Gastrocnemius medialis (tissue), 4 donors: Measurements from ENCODE around the gene DIP2A. TPM values are rescaled to one million over a fixed set of nuclear protein-coding genes. Genes with fewer than 3 reads are reported as not detected.

Experiments used
- ATAC-seq, 2 donors: fragments of 150-250 bp; one replicate each; pipeline ENCODE4 v1.9.1; 2016
- DNase-seq, 2 donors: peaks; one replicate each; pipeline ENCODE4 v3.0.0-alpha.2; 2019
- H3K27ac ChIP-seq, 4 donors: fragments of 200-600 bp; sonication (generic); 1 replicate in 1 of 4; 2 replicates in 3 of 4; pipeline ENCODE4 v1.5.1; 2016 to 2018; ENCODE audit warnings: mild to moderate bottlenecking in 2 of 4, moderate library complexity in 1 of 4
- H3K27me3 ChIP-seq, 3 donors: fragments of 200-600 bp; sonication (generic) in 2 of 3; 1 replicate in 1 of 3; 2 replicates in 2 of 3; pipeline versions ENCODE4 v1.5.1 to v1.6.0; 2016 to 2019; ENCODE audit warnings: mild to moderate bottlenecking in 1 of 3, moderate library complexity in 1 of 3
- H3K36me3 ChIP-seq, 2 donors: fragments of 200-600 bp; sonication (generic) in 1 of 2; one replicate each; pipeline ENCODE4 v1.5.1; 2017 to 2018
- H3K4me1 ChIP-seq, 2 donors: fragments of 200-600 bp; sonication (generic) in 1 of 2; one replicate each; pipeline ENCODE4 v1.5.1; 2016 to 2017; ENCODE audit warnings: mild to moderate bottlenecking in 2 of 2
- H3K4me3 ChIP-seq, 4 donors: fragments of 200-600 bp; sonication (generic) in 3 of 4; 1 replicate in 1 of 4; 2 replicates in 3 of 4; pipeline ENCODE4 v1.5.1; 2016 to 2019; ENCODE audit warnings: mild to moderate bottlenecking in 2 of 4
- H3K9me3 ChIP-seq, 3 donors: fragments of 200-600 bp; sonication (generic) in 2 of 3; 1 replicate in 1 of 3; 2 replicates in 2 of 3; pipeline ENCODE4 v1.5.1; 2016 to 2019
- POLR2A ChIP-seq, 2 donors: fragments of 450-650 bp; IDR thresholded peaks; one replicate each; pipeline ENCODE4 v1.6.1; 2017; ENCODE audit warnings: antibody characterized with exemption in 2 of 2, mild to moderate bottlenecking in 2 of 2, moderate library complexity in 2 of 2
- in situ Hi-C, 4 donors: fragments of 200-750 bp; cut with MboI; loops; one replicate each; pipeline versions ENCODE4 v1.15.0 to v1.8.0; 2017; ENCODE audit warnings: low sequenced_read_pairs in 4 of 4
- intact Hi-C: fragments of 100-400 bp; cut with DNase I; formaldehyde crosslinking; loops from one replicate; pipeline ENCODE4 v1.15.1; 2023; ENCODE audit warnings: low total_unique reads
- total RNA-seq, 4 donors: library from RNA; depleted of rRNA; stranded (reverse); fragments of >200 nt; gene quantifications; one replicate each; pipeline versions ENCODE4 v1.1.0 to v1.2.3, GENCODE V29; 2016
- TF ChIP-seq, protein P1 (sequence below), 5 experiments: fragments of 450-650 bp in 3 of 5; fragments of 200-600 bp in 2 of 5; sonication (generic) in 2 of 5; IDR thresholded peaks in 4 of 5; conservative IDR thresholded peaks in 1 of 5; 1 replicate in 4 of 5; 2 replicates in 1 of 5; pipeline ENCODE4 v1.5.1; 2016 to 2019; ENCODE audit warnings: antibody characterized with exemption in 5 of 5, mild to moderate bottlenecking in 3 of 5, moderate library complexity in 3 of 5

DIP2A gene
- total RNA-seq, 4 donors from 2014 or later: 6.3 to 15.5 (median 11.8) TPM

- intact Hi-C loops (no loop called here), in situ Hi-C loops (no loop called here)
- DNase-seq (no peak), ATAC-seq (no peak)
- Histone ChIP-seq H3K4me1 (peaks cover 0 to 6% of the 10 kb centered on the region in 2 donors), H3K27ac (no peak overlapping the region), H3K27me3 (peaks cover 0 to 2% (median 0%) of the 10 kb centered on the region in 3 donors), H3K9me3 (no peaks in the 10 kb centered on the region), H3K36me3 (no peaks in the 10 kb centered on the region), H3K4me3 (no peak overlapping the region)
- no peak for TF ChIP-seq POLR2A (IDR thresholded peaks at IDR 0.05)
- TF ChIP-seq, protein P1, sequence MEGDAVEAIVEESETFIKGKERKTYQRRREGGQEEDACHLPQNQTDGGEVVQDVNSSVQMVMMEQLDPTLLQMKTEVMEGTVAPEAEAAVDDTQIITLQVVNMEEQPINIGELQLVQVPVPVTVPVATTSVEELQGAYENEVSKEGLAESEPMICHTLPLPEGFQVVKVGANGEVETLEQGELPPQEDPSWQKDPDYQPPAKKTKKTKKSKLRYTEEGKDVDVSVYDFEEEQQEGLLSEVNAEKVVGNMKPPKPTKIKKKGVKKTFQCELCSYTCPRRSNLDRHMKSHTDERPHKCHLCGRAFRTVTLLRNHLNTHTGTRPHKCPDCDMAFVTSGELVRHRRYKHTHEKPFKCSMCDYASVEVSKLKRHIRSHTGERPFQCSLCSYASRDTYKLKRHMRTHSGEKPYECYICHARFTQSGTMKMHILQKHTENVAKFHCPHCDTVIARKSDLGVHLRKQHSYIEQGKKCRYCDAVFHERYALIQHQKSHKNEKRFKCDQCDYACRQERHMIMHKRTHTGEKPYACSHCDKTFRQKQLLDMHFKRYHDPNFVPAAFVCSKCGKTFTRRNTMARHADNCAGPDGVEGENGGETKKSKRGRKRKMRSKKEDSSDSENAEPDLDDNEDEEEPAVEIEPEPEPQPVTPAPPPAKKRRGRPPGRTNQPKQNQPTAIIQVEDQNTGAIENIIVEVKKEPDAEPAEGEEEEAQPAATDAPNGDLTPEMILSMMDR (IDR thresholded peaks at IDR 0.05 in 4 of 5, conservative IDR thresholded peaks at IDR 0.05 in 1 of 5): no peak
Measured at GRCh38 chr21:46603228-46603627, 144.5 kb downstream of the DIP2A start.

DNA sequence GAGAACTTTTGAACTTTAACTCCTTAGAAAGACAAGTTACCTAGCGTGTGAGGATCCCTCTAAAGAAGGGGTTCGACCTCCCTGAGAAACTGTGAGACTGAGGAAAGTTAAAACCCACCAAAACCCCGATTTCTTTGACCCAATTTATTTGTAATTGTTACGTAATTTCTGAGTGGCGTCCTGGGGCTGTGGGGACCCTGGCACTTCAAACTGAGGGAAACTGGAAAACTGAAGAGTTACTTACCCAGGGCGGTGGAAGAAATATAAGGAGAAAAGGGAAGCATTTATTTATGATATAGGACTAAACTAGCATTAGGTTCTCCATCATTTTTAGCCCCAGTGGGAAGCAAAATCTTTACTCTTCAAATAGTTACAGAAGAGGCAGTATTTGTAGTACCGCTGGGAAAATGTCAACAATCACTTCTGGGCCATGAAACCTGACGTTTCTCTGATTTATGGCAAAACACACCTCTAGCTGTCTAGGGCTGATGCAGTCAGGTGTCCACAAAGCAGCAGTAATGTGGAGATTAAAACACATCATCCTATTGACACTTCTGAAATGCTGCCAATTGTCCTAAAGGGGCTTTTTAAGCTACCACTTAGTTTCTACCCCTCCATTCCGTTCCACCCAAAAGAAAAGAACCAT is 145.8 kb downstream of the DIP2A start:
- H3K27me3 ChIP-seq: peaks cover 0 to under 1% (median 0%) of the 10 kb centered on the region in 3 donors
- H3K36me3 ChIP-seq: no peaks in the 10 kb centered on the region
- ATAC-seq: no peak
- no peak overlapping the region for H3K27ac ChIP-seq
- in situ Hi-C loops (no loop called here), intact Hi-C loops (no loop called here)
- no peaks in the 10 kb centered on the region for H3K4me1 ChIP-seq
- no peaks in the 10 kb centered on the region for H3K9me3 ChIP-seq
- DNase-seq: no peak
- no peak overlapping the region for H3K4me3 ChIP-seq
- no peak for TF ChIP-seq POLR2A (IDR thresholded peaks at IDR 0.05)
- TF ChIP-seq, protein P1 (IDR thresholded peaks at IDR 0.05 in 4 of 5, conservative IDR thresholded peaks at IDR 0.05 in 1 of 5): no peak

DNA sequence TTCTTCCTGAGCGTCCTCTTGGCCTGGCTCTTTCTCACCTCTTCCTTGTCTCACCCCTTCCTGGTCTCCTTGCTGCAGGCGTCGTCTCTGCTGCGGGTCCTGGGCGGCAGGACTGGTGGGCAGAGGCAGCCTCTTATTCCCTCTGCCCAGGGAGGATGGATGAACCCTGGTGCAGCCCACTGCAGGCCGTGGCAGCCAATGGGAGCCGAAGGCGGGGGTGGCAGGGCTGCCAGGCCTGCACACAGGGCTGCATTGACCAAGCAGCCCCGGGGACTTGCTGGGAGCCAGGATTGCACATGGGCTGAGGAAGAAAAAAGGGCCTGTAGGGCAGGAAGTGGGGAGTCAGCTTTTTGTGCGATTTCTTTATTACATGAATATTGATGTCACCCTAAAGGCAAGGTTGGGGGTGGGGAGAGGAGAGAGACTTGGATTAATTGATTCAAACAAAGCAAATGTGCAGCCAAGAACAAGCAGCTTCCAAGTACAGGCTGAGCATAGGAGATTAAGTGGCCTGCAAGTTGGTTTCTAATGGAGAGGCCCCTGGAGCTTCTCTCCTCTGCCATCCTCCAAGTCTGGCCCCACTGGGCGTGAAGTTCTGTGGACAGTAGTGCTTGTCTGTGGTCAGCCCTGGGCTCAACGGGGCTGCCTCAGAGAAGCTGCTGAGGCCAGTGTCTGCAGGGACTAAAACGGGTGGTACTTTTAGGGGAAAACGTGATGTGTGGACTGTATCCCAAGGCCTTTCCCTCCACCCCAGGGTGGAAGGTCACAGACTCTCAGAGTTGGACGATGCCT is 146.5 kb downstream of the DIP2A start, which contains the start of gene S100B:
TSS of gene S100B (minus strand) at position 108 of the 792 bp plus-strand sequence. CDS start 2,667 bp downstream, outside the sequence.
- in situ Hi-C loops: no loop called here
- H3K27me3 ChIP-seq: peaks cover 0 to 7% (median 0%) of the 10 kb centered on the region in 3 donors
- TF ChIP-seq, protein P1 (IDR thresholded peaks at IDR 0.05 in 4 of 5, conservative IDR thresholded peaks at IDR 0.05 in 1 of 5): no peak
- no peak for TF ChIP-seq POLR2A (IDR thresholded peaks at IDR 0.05)
- H3K36me3 ChIP-seq: no peaks in the 10 kb centered on the region
- ATAC-seq (no peak), DNase-seq (no peak)
- no peak within 1 kb of the TSS for H3K4me3 ChIP-seq
- no peak within 1 kb of the TSS for H3K27ac ChIP-seq
- no peaks in the 10 kb centered on the region for H3K9me3 ChIP-seq
- intact Hi-C loops: no loop called here
- H3K4me1 ChIP-seq: no peaks in the 10 kb centered on the region

DNA sequence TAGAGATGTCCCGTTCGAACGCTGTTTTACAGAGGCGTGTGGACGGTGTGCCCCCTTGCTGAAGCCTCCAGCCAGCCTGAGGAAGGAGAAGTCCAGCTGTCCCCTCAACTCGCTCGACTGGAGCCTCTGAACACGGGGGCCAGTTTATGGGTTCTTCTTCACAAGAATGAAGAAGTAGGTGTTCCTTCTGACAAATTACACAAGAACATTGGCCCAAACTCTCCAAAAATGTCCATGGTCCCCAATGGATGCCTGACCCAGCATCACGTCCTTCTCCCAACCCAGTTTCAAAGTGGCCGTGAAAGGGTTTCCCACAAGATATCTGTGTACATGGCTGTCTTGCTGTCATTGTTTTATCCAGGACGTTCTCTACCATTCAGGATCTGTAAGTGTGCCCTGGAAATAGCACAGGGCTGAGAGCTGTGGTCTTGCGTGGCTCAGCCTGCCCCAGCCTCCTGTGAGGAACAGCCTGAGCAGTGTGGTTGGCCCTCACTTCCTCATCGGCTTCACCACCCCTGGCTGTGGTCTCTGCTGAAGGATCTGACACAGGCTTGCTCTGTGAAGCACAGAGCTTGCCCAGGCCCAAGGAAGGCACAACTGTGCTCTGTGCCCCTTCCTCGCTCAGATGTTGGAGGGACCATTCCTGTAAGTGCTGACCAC is 147.2 kb downstream of the DIP2A start:
- no peak for ATAC-seq
- in situ Hi-C loops: no loop called here

More for the DNA sequence above, 147.2 kb downstream of the DIP2A start:
- intact Hi-C loops: no loop called here
- Histone ChIP-seq H3K27ac (no peak overlapping the region), H3K36me3 (no peaks in the 10 kb centered on the region), H3K4me1 (no peaks in the 10 kb centered on the region), H3K9me3 (no peaks in the 10 kb centered on the region), H3K27me3 (peaks cover 0 to 7% (median 0%) of the 10 kb centered on the region in 3 donors), H3K4me3 (no peak overlapping the region)
- TF ChIP-seq, protein P1 (IDR thresholded peaks at IDR 0.05 in 4 of 5, conservative IDR thresholded peaks at IDR 0.05 in 1 of 5): no peak
- no peak for TF ChIP-seq POLR2A (IDR thresholded peaks at IDR 0.05)
- DNase-seq: no peak
